ENCODE results near the gene PRSS58.

Gene PRSS58

DNA sequence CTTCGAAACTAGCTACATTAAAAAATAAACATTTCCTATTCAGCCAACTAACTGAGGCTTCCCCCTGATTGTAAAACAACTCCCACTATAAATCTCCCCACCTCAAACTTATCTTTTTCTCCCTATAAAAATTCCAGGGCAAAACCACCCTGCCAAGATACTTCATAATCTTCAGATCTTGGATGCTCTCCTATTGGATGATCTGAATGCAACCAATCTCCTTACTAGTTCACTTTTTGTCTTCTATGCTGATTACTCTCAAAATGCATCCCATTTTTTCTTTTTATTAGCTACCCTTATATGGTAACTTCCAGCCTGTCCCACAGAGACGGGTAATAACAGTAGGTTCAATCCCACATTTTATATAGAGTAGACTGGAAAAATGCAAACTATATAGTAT is 15.0 kb upstream of the PRSS58 start:
- H3K4me1 ChIP-seq = no peaks in the 10 kb centered on the region
- no peaks in the 10 kb centered on the region for H3K9me3 ChIP-seq
- no peak overlapping the region for H3K4me3 ChIP-seq (ENCODE audit: low read depth, low read length)
- DNase-seq = no peak
- H3K36me3 ChIP-seq = no peaks in the 10 kb centered on the region
- TF ChIP-seq, protein P1, sequence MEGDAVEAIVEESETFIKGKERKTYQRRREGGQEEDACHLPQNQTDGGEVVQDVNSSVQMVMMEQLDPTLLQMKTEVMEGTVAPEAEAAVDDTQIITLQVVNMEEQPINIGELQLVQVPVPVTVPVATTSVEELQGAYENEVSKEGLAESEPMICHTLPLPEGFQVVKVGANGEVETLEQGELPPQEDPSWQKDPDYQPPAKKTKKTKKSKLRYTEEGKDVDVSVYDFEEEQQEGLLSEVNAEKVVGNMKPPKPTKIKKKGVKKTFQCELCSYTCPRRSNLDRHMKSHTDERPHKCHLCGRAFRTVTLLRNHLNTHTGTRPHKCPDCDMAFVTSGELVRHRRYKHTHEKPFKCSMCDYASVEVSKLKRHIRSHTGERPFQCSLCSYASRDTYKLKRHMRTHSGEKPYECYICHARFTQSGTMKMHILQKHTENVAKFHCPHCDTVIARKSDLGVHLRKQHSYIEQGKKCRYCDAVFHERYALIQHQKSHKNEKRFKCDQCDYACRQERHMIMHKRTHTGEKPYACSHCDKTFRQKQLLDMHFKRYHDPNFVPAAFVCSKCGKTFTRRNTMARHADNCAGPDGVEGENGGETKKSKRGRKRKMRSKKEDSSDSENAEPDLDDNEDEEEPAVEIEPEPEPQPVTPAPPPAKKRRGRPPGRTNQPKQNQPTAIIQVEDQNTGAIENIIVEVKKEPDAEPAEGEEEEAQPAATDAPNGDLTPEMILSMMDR (IDR thresholded peaks at IDR 0.05; ENCODE audit: low read depth, low read length) = no peak
- no peaks in the 10 kb centered on the region for H3K27me3 ChIP-seq

DNA sequence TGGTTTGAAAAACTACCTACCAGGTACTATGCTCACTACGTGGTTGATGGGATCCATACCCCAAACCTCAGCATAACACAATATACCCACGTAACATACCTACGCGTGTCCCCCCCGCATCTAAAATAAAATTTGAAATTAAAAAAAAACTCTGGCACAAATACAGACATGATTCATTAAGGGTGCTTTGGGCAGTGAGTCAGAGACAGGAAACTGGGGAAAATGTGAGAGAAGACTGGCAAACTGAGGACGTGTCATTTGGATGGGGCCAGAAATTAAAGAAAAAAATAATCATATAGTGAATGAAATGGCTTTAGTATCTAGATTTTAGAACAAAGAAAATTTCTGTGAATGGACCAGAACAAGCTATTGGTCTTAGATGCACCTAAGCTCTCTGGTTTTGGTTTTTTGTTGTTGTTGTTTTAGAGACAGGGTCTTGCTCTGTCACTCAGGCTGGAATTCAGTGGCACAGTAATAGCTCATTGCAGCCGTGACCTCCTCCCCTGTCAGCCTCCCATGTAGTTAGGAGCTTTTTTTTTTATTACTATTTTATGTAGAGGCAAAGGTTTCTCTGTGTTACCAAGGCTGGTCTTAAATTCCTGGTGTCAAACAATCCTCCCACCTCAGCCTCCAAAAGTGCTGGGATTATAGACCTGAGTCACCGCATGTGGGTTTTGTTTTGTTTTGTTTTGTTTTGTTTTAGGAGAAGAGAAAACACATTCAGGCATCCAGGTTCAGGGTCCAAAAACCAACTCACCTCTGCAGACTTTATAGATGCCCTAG is 5.9 kb upstream of the PRSS58 start:
- no peak for DNase-seq
- TF ChIP-seq, protein P1 (IDR thresholded peaks at IDR 0.05; ENCODE audit: low read depth, low read length) = no peak
- Histone ChIP-seq H3K4me1 (no peaks in the 10 kb centered on the region), H3K36me3 (no peaks in the 10 kb centered on the region), H3K9me3 (no peaks in the 10 kb centered on the region), H3K27me3 (no peaks in the 10 kb centered on the region), H3K4me3 (ENCODE audit: low read depth, low read length) (no peak overlapping the region)

DNA sequence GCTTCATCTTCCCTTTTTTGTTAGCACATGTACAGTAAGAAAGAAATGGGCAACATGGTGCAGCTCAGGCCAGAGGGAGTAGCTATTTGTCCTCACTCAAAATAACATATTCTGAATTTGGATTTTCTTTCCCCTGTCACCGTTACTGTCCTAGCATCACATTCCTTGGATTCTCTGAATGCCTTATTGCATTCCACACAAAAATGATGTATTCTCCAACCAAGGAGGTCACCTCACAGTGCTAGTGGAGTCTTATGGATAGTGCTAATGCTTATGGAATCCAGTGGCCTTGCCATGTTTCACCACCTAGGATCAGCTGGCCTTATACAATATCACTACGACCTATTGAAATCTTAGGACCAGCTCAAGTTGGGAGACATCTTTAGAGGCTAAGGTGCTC is 7.2 kb downstream of the PRSS58 start:
- TF ChIP-seq, protein P1 (IDR thresholded peaks at IDR 0.05; ENCODE audit: low read depth, low read length) = no peak
- Histone ChIP-seq H3K27me3 (no peaks in the 10 kb centered on the region), H3K9me3 (no peaks in the 10 kb centered on the region), H3K4me1 (no peaks in the 10 kb centered on the region), H3K4me3 (ENCODE audit: low read depth, low read length) (no peak overlapping the region), H3K36me3 (no peaks in the 10 kb centered on the region)
- no peak for DNase-seq

DNA sequence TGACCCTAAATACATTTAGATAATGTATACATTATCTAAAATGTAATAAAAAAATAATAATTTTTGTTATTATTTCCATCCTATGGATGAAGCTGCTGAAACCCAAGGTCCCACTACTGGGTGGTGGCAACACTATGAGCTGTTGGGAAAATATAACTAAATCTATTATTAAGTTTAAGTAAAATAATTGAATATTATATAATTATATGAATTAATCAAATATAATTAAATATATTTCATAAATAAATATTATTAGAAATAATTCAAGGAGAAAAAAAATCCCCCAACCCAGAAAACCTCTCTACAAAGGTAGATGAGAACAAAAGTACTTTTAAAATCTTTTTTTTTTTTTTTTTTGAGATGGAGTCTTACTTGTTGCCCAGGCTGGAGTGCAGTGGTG is 7.9 kb downstream of the PRSS58 start:
- H3K4me3 ChIP-seq (ENCODE audit: low read depth, low read length) = no peak overlapping the region

DNA sequence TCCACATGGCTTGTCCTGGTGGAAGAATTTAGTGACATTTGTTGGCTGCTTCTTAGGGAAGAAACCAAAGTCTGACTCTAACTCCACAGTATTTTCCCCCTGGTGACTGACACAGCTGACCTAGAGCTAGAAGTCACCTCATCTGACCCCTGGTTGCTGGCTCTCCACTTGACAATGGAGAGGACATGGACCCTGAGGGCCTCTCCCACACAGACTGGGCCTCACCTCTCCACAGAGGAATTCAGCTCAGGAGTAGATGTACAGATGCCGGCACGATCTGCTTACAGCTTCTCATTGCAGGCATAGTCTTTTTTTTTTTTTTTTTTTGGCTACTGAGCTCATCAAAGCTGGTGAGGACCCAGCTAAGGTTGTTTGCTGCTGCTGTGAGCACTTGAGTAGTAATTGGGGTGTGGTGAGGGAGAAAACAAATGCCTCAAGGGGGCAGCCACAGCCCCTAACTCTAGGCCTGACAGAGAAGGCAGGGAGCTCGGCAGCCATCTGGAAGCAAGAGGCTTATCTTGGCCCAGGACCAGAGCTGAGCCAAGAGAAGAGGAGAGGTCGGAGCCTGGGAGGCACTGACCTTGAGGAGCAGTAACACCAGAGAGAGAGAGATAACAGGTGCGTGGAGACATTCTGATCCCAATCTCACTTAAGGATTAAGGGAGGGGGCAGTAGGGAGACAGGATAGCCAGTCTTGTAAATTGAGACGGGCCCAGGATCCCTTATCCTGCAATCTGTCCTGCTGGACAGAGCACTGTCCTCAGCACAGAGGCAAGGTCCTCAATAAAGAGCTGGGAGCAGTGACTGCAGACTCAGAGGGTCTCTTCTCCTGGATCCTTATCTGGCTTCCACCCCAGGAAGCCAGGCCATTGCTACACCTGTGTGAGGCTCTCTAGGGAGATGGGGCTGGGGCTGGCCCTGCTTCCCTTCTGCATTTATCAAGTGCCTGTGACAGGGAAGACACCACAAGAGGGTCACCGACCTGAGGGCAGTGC is 9.4 kb downstream of the PRSS58 start:
- Histone ChIP-seq H3K27me3 (no peaks in the 10 kb centered on the region), H3K9me3 (no peaks in the 10 kb centered on the region), H3K36me3 (no peaks in the 10 kb centered on the region), H3K4me1 (no peaks in the 10 kb centered on the region), H3K4me3 (ENCODE audit: low read depth, low read length) (no peak overlapping the region)
- DNase-seq = no peak
- TF ChIP-seq, protein P1 (IDR thresholded peaks at IDR 0.05; ENCODE audit: low read depth, low read length) = no peak

More for the DNA sequence above, 7.9 kb downstream of the PRSS58 start:
- no peak for DNase-seq
- Histone ChIP-seq H3K9me3 (no peaks in the 10 kb centered on the region), H3K27me3 (no peaks in the 10 kb centered on the region), H3K4me1 (no peaks in the 10 kb centered on the region), H3K36me3 (no peaks in the 10 kb centered on the region)
- TF ChIP-seq, protein P1 (IDR thresholded peaks at IDR 0.05; ENCODE audit: low read depth, low read length) = no peak
